GM21367 (cell line): ENCODE measurements around the gene ZBTB18.
"Not testable (repeated sequence)": the region's sequence is repeated elsewhere in the genome, so short reads cannot be mapped to it uniquely, and the experiment has no call there.

Experiments used
- ATAC-seq: cut with Tn5 transposase; IDR thresholded peaks from one replicate; pipeline ENCODE4 v1.9.1; 2021; ENCODE audit not compliant: unreplicated experiment

ZBTB18 gene

GRCh38 chr1:244050835-244051444 is at the start of gene ZBTB18:
TSS of gene ZBTB18 (plus strand) at chr1:244051283. CDS start at chr1:244051432, 149 bp downstream.
- no peak for ATAC-seq

GRCh38 chr1:244002721-244003120 is 48.4 kb upstream of the ZBTB18 start:
- no peak for ATAC-seq

GRCh38 chr1:244005455-244005854 is 45.6 kb upstream of the ZBTB18 start:
- no peak for ATAC-seq

- no peak for ATAC-seq
Observed at GRCh38 chr1:244006381-244006901, 44.6 kb upstream of the ZBTB18 start.

DNA sequence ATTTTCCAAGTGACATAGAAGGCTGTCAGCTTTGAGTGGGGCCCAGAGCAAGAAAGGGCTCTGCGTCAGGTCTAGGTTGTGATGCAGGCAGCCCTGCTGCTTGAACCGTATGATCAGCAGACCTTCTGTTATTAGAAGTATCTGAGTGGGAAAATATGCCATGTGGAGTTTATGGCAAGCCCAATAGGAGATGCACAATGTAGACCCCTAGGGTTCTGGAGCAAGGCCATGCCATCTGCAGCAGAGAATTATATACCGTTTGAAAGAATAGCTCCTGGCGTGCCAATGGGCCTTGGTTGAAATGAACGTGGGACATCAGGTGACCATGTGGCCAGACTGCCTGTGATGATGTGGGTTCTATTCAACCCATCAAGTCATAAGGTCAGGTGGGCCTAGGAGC is 44.1 kb upstream of the ZBTB18 start:
- no peak for ATAC-seq

DNA sequence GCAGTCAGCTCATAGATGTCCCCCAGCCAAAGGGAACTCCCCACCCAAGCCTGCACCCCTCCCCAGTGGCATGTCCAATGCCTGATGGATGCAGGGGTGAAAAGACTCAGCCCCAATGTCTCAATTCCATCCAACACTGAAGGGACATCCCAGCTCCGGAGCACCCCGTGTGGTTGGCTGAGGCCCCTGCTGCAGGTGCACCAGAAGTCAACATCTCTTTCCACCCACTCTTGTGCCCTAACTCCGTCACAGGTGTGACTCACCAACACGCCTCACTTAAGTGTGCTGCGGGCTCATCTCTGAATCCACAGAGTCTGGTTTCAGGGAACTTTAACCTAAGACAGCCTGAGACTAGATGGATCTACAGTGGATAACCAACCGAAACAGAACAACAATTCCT is 40.9 kb upstream of the ZBTB18 start:
- no peak for ATAC-seq

DNA sequence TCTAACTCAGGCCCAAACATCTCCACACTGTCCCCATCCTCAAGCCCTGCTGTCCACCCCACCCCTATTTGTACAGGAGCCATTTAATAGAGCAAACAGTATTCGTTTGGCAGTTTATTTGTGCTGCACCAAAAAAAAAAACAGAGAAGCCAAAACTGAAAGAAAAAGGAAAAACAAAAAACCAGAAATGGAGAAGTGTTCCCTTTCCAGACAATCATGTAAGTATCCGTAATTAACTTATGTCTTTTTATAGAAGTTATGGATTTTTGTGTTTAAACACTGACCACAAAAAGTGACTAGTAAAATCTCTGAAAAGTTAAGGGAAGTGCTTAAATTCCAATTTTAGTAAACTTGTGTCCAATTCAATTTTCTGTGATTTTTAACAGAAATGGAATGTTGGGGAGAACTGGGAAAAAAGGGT is 40.4 kb upstream of the ZBTB18 start:
- ATAC-seq = no peak

GRCh38 chr1:244011271-244011670 is 39.8 kb upstream of the ZBTB18 start:
- no peak for ATAC-seq

DNA sequence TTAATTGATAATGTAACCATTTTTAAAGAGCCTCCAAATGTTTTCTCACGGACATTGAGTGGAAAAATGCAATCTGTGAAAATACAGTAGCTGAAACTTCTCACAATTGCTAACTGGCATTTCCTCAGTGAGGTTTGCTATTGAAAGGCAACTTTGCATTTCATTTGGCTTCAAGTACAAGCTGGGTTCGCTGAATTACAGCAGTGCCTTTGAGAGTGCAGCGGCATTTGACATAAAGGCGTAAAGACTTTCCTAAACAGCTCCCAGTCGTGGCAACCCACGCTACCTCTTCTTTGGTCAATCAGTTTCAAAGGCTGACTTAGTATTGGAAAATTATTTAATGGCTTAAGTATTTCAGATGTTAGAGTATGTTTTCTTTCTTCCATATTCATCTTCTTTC is 39.3 kb upstream of the ZBTB18 start:
- ATAC-seq = no peak

DNA sequence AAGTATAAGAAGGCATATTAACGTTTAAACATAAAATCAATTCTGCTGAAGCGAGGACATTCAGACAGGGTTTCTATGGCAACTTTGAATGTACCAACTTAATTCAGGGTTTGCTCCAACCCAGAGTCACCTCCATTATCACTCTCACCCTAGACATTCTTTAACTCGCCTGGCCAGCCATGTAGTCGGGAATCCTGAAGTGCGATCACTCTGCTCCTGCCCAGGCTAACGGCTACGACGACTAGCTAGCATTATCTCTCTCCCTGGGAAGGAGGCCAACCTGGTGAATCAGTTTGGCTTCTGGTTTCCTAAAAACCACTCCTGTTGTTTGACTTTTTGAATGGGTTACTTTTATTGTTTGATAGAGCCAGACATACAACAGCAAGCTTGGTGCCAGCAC is 38.9 kb upstream of the ZBTB18 start:
- no peak for ATAC-seq

DNA sequence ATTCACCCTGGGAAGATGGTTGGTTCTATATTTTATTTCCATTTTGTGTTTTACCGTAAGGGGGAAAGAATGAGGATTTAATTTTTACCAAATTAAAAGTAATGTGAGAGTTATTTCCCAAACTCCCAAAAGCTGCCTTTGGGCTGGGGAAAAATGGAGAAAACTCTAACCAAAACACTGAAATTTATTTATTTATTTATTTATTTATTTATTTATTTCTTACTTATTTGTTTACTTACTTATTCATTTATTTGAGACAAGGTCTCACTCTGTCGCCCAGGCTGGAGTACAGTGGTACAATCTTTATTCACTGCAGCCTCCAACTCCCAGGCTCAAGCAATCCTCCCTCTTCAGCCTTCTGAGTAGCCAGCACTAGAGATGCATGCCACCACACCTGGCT is 38.0 kb upstream of the ZBTB18 start:
- ATAC-seq = no peak

DNA sequence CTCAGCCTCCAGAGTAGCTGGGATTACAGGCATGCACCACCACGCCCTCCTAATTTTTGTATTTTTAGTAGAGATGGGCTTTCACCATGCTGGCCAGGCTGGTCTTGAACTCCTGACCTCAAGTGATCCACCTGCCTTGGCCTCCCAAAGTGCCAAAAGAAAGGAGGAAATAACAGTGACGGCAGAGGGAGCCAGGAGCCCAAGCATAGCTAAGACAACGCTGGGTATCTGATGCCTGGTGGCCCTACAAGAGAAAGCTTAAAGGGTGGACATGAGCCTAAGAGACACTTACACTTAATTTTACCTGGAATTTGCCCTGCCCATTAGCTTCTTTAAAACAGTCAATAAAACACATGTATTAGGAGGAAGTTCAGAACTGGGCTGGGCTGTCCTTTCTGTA is 36.2 kb upstream of the ZBTB18 start:
- ATAC-seq = not testable (repeated sequence)

- no peak for ATAC-seq
Observed at GRCh38 chr1:244019982-244020485, 31.0 kb upstream of the ZBTB18 start.

DNA sequence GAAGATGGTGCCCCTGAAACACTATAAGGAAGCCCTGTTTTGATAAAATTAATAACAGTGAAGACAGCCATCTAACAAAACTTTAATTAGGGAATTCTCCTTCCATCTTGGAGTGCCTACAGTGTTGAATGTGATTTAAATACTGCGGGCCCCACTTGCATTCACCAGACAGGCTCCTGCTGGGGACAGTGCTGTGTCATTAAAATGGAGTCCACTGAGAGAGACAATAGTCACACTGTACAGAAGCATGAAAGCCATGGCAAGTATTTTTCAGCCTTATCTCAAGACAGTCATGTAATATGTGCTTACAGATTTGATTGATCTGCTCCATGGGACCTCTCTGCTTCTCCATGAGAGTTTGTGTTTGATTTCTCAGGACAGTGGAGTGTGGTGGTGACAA is 29.7 kb upstream of the ZBTB18 start:
- no peak for ATAC-seq

GRCh38 chr1:244022311-244022710 is 28.8 kb upstream of the ZBTB18 start:
- ATAC-seq = no peak

DNA sequence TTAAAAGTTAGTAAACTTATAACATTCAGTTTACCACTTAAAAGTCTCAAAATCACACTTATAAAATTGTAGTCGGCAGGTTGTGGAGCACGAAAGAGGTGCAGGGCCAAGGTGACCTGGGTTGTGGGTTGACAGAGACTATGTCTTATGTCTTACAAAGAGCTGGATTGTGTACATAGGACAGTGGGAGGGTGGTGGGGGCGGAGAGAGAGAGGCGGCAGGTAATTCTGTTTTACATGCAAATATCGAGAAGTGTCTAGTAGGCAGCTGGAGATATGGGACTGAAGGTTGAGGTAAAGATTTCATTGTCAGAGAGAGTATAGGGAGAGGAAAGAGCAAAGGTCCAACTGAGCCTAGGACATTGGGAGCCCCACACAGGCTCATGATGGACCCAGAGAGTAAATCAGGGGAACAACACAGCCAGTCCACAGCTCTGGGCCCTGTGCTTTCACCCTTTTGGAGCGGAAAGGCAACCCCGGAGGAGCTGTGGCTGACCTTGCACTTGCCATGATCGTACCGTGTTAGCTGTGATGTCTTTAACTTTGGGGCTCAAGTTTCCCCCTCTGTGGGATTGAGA is 28.1 kb upstream of the ZBTB18 start:
- ATAC-seq = no peak

DNA sequence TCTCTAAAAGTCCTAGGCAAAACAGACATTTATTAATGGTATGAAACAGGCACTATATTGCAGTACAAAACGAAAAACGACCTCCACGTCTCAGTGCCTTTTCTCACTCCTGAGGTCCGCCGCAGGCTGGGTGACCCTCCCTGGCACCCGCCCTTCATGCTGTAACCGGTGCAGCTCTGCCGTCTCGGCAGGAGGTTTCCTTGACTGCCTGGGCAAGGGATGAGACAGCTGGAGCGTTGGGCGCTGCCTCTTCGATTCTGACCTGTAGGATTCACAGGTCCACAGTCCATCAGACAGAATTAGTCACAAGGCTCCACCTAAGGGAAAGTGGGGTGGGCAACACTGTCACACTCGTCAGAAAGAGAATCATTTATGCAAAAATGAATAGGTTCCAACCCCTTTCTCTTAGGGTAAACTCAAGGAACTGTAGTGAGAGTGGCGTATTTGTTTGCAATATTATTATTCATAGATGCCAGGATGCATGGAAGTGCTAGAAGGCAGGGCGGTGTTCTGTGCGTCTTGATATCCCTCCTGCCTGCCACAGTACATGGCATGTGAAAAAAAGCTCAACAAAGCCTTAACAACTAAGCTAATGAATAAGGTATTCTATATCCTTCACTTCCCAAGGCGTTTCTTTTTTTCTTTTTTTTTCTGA is 23.5 kb upstream of the ZBTB18 start:
- ATAC-seq = no peak

DNA sequence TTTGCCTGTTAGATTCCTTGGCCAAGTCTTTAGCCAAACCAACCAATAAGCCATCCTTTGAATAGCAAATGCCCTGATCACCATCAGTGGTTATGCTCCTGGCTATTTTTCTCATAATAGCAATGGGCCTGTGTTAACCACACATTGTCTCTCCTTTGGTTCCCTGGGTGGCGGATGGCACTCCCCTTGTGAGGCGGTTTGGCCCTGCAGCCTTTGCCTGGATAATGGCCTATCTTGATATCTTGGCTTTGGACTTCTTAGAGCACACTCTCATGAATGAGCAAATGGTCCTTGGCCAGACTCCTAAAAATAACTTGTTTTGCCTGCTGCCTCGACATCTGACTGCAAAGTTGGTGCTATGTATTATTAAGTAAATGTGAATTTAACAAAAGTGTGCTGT is 22.4 kb upstream of the ZBTB18 start:
- no peak for ATAC-seq

DNA sequence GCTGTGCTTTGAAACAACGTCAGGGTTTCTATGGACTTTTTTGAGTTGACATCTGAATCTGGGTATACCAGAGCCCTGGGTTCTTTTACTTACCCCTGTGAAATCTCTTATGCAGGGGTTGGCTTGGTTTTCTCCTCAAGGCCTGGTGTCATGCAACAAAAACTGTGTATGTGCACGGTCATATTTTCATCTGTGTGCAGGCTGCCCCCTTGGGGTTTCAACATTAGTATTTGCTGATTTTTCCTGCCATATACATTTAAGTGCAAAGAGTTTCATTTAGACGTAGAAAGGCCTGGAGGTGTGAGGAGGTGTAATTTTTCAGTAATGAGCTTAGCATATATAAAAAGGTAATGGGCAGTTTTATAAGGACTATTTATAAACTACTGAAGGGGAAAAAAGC is 22.0 kb upstream of the ZBTB18 start:
- ATAC-seq = no peak

GRCh38 chr1:244030481-244031040 is 20.5 kb upstream of the ZBTB18 start:
- ATAC-seq = no peak

GRCh38 chr1:244035358-244035757 is 15.7 kb upstream of the ZBTB18 start:
- no peak for ATAC-seq

DNA sequence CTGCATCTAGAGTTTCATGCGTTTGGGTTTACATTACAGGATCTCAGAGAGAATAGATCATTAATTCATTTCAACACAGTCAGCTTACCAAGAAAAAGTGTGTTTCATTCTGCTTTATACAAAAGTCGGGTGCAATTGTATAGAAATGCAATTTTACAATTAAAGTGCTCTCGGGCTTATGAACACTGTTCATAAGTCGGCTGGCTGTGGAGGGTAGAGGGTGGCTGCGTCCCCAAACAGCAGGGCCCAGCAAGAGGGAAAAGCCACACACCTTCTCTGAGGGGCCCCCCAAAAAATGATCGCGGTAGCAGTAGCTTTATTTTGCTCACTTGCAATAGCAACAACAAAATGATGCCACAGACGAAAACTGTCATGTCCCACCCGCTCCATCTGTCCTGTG is 13.8 kb upstream of the ZBTB18 start:
- no peak for ATAC-seq
